ENCODE data around the gene ITGAX.
"Not testable (repeated sequence)": the region's sequence is repeated elsewhere in the genome, so short reads cannot be mapped to it uniquely, and the experiment has no call there.

The ITGAX gene

GRCh38 chr16:31354394-31355291 lies at the start of gene ITGAX:
ITGAX (plus strand) TSS chr16:31355176; CDS start chr16:31355255, 79 bp downstream.
- DNase-seq: peak; percentile 14 to 43

GRCh38 chr16:31305219-31305618 lies 49.8 kb upstream of the ITGAX start:
- no peak for DNase-seq

GRCh38 chr16:31308381-31308780 lies 46.6 kb upstream of the ITGAX start:
- not testable (repeated sequence) for DNase-seq

- no peak for DNase-seq
Observed at GRCh38 chr16:31322500-31322899, 32.5 kb upstream of the ITGAX start.

- DNase-seq: no peak
Observed at GRCh38 chr16:31323959-31324629, 30.9 kb upstream of the ITGAX start.

- DNase-seq: no peak
Observed at GRCh38 chr16:31325171-31325570, 29.8 kb upstream of the ITGAX start.

- no peak for DNase-seq
Observed at GRCh38 chr16:31327646-31328225, 27.2 kb upstream of the ITGAX start.

GRCh38 chr16:31328322-31329052 lies 26.5 kb upstream of the ITGAX start:
- DNase-seq: no peak

- DNase-seq: no peak
Observed at GRCh38 chr16:31329671-31330552, 25.1 kb upstream of the ITGAX start.

- no peak for DNase-seq
Observed at GRCh38 chr16:31330553-31330890, 24.5 kb upstream of the ITGAX start.

GRCh38 chr16:31331141-31331764 lies 23.7 kb upstream of the ITGAX start:
- DNase-seq: peak; percentile 9 to 28

GRCh38 chr16:31331807-31332301 lies 23.1 kb upstream of the ITGAX start:
- DNase-seq: no peak

GRCh38 chr16:31332544-31332943 lies 22.4 kb upstream of the ITGAX start:
- no peak for DNase-seq

- peak in 1 of 2 donors; percentile 24 for DNase-seq
Observed at GRCh38 chr16:31333686-31334649, 21.0 kb upstream of the ITGAX start.

- no peak for DNase-seq
Observed at GRCh38 chr16:31334934-31335333, 20.0 kb upstream of the ITGAX start.

- DNase-seq: no peak
Observed at GRCh38 chr16:31335431-31335830, 19.5 kb upstream of the ITGAX start.

GRCh38 chr16:31338166-31338685 lies 16.8 kb upstream of the ITGAX start:
- not testable (repeated sequence) for DNase-seq

GRCh38 chr16:31344712-31345111 lies 10.3 kb upstream of the ITGAX start:
- DNase-seq: no peak

- no peak for DNase-seq
Observed at GRCh38 chr16:31347445-31347844, 7.5 kb upstream of the ITGAX start.

GRCh38 chr16:31348579-31348978 lies 6.4 kb upstream of the ITGAX start:
- no peak for DNase-seq
